Suprapubic skin (tissue), 4 donors: ENCODE measurements around the gene ARHGAP22. TPM values are rescaled to one million over a fixed set of nuclear protein-coding genes. Genes with fewer than 3 reads are reported as not detected.

ENCODE experiments used
- DNase-seq, 2 donors: peaks; one replicate each; pipeline ENCODE4 v3.0.0-alpha.2; 2019; ENCODE audit warnings: low spot score in 2 of 2
- H3K27ac ChIP-seq: fragments of 200-600 bp; sonication (generic); one replicate; pipeline ENCODE4 v1.5.1; 2019
- H3K27me3 ChIP-seq: fragments of 200-600 bp; sonication (generic); one replicate; pipeline ENCODE4 v1.5.1; 2019
- H3K36me3 ChIP-seq: fragments of 200-600 bp; sonication (generic); one replicate; pipeline ENCODE4 v1.5.1; 2019
- H3K4me1 ChIP-seq: fragments of 200-600 bp; sonication (generic); one replicate; pipeline ENCODE4 v1.5.1; 2019
- H3K4me3 ChIP-seq: fragments of 200-600 bp; sonication (generic); one replicate; pipeline ENCODE4 v1.5.1; 2019; ENCODE audit warnings: mild to moderate bottlenecking
- H3K9me3 ChIP-seq: fragments of 200-600 bp; sonication (generic); one replicate; pipeline ENCODE4 v1.5.1; 2019
- CTCF ChIP-seq, 2 donors: fragments of 200-600 bp in 1 of 2; fragments of 450-650 bp in 1 of 2; sonication (generic) in 1 of 2; IDR thresholded peaks; one replicate each; pipeline ENCODE4 v1.5.1; 2016 to 2019; ENCODE audit warnings: antibody characterized with exemption in 2 of 2, mild to moderate bottlenecking in 1 of 2, moderate library complexity in 1 of 2
- EP300 ChIP-seq: sonication (generic); formaldehyde crosslinking; IDR thresholded peaks from one replicate; pipeline ENCODE4 v1.6.1; 2017; ENCODE audit warnings: antibody characterized with exemption
- POLR2A ChIP-seq, 2 donors: fragments of 450-650 bp; IDR thresholded peaks; one replicate each; pipeline ENCODE4 v1.6.1; 2017; ENCODE audit warnings: antibody characterized with exemption in 2 of 2, mild to moderate bottlenecking in 2 of 2, moderate library complexity in 2 of 2
- POLR2AphosphoS5 ChIP-seq, 3 donors: sonication (generic); formaldehyde crosslinking; IDR thresholded peaks; one replicate each; pipeline ENCODE4 v1.6.1; 2017; ENCODE audit warnings: antibody characterized with exemption in 3 of 3
- WGBS: methylation state at CpG from one replicate; pipeline ENCODE4 v1.1.5; 2018; 5-methylcytosine and 5-hydroxymethylcytosine counted together
- total RNA-seq, 4 donors: library from RNA; depleted of rRNA; stranded (reverse); fragments of >200 nt; gene quantifications; one replicate each; pipeline ENCODE4 v1.1.0, GENCODE V29; 2016

ARHGAP22 gene
- total RNA-seq, 4 donors from 2014 or later, result 0.98 to 7.2 (median 2.2) TPM

GRCh38 chr10:48500771-48501170 is 104.1 kb downstream of the ARHGAP22 start:
- TF ChIP-seq POLR2AphosphoS5 (IDR thresholded peaks at IDR 0.05), result no peak
- TF ChIP-seq EP300, result no peak
- TF ChIP-seq CTCF (IDR thresholded peaks at IDR 0.05), result no peak
- no peak for TF ChIP-seq POLR2A (IDR thresholded peaks at IDR 0.05)

GRCh38 chr10:48498940-48499510 is 105.8 kb downstream of the ARHGAP22 start:
- DNase-seq, result peak in 1 of 2 donors; percentile 77
- Histone ChIP-seq H3K9me3 (no peaks in the 10 kb centered on the region), H3K36me3 (no peaks in the 10 kb centered on the region), H3K27ac (no peak overlapping the region), H3K4me1 (peaks cover 15% of the 10 kb centered on the region), H3K27me3 (no peaks in the 10 kb centered on the region), H3K4me3 (no peak overlapping the region)
- 95% methylated on average over 6 of the region's 11 CpGs for WGBS
- TF ChIP-seq CTCF (IDR thresholded peaks at IDR 0.05) (no peak), POLR2A (IDR thresholded peaks at IDR 0.05) (no peak), EP300 (no peak), POLR2AphosphoS5 (IDR thresholded peaks at IDR 0.05) (no peak)

More at GRCh38 chr10:48500771-48501170, 104.1 kb downstream of the ARHGAP22 start:
- Histone ChIP-seq H3K4me1 (peaks cover 15% of the 10 kb centered on the region), H3K4me3 (no peak overlapping the region), H3K36me3 (no peaks in the 10 kb centered on the region), H3K27ac (no peak overlapping the region), H3K9me3 (no peaks in the 10 kb centered on the region), H3K27me3 (no peaks in the 10 kb centered on the region)
- 79% methylated on average over 4 of the region's 4 CpGs for WGBS
- no peak for DNase-seq

- Histone ChIP-seq H3K27me3 (no peaks in the 10 kb centered on the region), H3K4me1 (peaks cover 15% of the 10 kb centered on the region), H3K9me3 (no peaks in the 10 kb centered on the region), H3K4me3 (no peak overlapping the region), H3K27ac (no peak overlapping the region), H3K36me3 (no peaks in the 10 kb centered on the region)
- 82% methylated on average over 9 of the region's 17 CpGs for WGBS
- TF ChIP-seq POLR2AphosphoS5 (IDR thresholded peaks at IDR 0.05), result no peak
- peak in 1 of 2 donors; percentile 60 for DNase-seq
Measured at GRCh38 chr10:48497780-48498770, 106.8 kb downstream of the ARHGAP22 start.

- DNase-seq, result no peak
- TF ChIP-seq CTCF (IDR thresholded peaks at IDR 0.05), result no peak
- no peak for TF ChIP-seq POLR2A (IDR thresholded peaks at IDR 0.05)
- no peak for TF ChIP-seq POLR2AphosphoS5 (IDR thresholded peaks at IDR 0.05)
- TF ChIP-seq EP300, result no peak
- 56% methylated on average over 10 of the region's 12 CpGs for WGBS
Measured at GRCh38 chr10:48496831-48497779, 107.8 kb downstream of the ARHGAP22 start.

GRCh38 chr10:48496105-48496830 is 108.6 kb downstream of the ARHGAP22 start:
- H3K27ac ChIP-seq, result no peak overlapping the region
- no peak for DNase-seq
- no peaks in the 10 kb centered on the region for H3K9me3 ChIP-seq
- peaks cover 15% of the 10 kb centered on the region for H3K4me1 ChIP-seq
- H3K27me3 ChIP-seq, result no peaks in the 10 kb centered on the region
- 83% methylated on average over 8 of the region's 10 CpGs for WGBS
- H3K36me3 ChIP-seq, result no peaks in the 10 kb centered on the region
- TF ChIP-seq POLR2AphosphoS5 (IDR thresholded peaks at IDR 0.05) (no peak), EP300 (no peak)
- H3K4me3 ChIP-seq, result no peak overlapping the region

More at GRCh38 chr10:48496831-48497779, 107.8 kb downstream of the ARHGAP22 start:
- Histone ChIP-seq H3K4me1 (peaks cover 15% of the 10 kb centered on the region), H3K4me3 (no peak overlapping the region), H3K9me3 (no peaks in the 10 kb centered on the region), H3K27me3 (no peaks in the 10 kb centered on the region), H3K27ac (no peak overlapping the region), H3K36me3 (no peaks in the 10 kb centered on the region)
